Suprapubic skin (tissue), 4 donors: ENCODE measurements around the gene IMMP2L.

Experiments
- CTCF ChIP-seq, 2 donors: fragments of 200-600 bp in 1 of 2; fragments of 450-650 bp in 1 of 2; sonication (generic) in 1 of 2; IDR thresholded peaks; one replicate each; pipeline ENCODE4 v1.5.1; 2016 to 2019; ENCODE audit warnings: antibody characterized with exemption in 2 of 2, mild to moderate bottlenecking in 1 of 2, moderate library complexity in 1 of 2
- EP300 ChIP-seq: sonication (generic); formaldehyde crosslinking; IDR thresholded peaks from one replicate; pipeline ENCODE4 v1.6.1; 2017; ENCODE audit warnings: antibody characterized with exemption
- POLR2A ChIP-seq, 2 donors: fragments of 450-650 bp; IDR thresholded peaks; one replicate each; pipeline ENCODE4 v1.6.1; 2017; ENCODE audit warnings: antibody characterized with exemption in 2 of 2, mild to moderate bottlenecking in 2 of 2, moderate library complexity in 2 of 2
- POLR2AphosphoS5 ChIP-seq, 3 donors: sonication (generic); formaldehyde crosslinking; IDR thresholded peaks; one replicate each; pipeline ENCODE4 v1.6.1; 2017; ENCODE audit warnings: antibody characterized with exemption in 3 of 3

GRCh38 chr7:111272092-111272491, 290.2 kb downstream of the IMMP2L start:
- no peak for TF ChIP-seq POLR2A (IDR thresholded peaks at IDR 0.05)
- no peak for TF ChIP-seq POLR2AphosphoS5 (IDR thresholded peaks at IDR 0.05)
- no peak for TF ChIP-seq CTCF (IDR thresholded peaks at IDR 0.05)
- no peak for TF ChIP-seq EP300
